IPS-NIHi7 (cell line): Measurements from ENCODE around the gene ERFL.

ENCODE experiments used
- DNase-seq: peaks from one replicate; pipeline ENCODE4 v3.0.0; 2012; ENCODE audit warnings: mixed read lengths; ENCODE audit errors: extremely low spot score

The ERFL gene

GRCh38 chr19:41928221-41928683 is at the start of gene ERFL:
Gene ERFL, minus strand, starts transcription at chr19:41928449. Its CDS starts 15,530 bp downstream, at chr19:41912919.
- no peak for DNase-seq

- no peak for DNase-seq
Measured at GRCh38 chr19:41977916-41978315, 49.7 kb upstream of the ERFL start.

- DNase-seq = no peak
Measured at GRCh38 chr19:41974652-41975051, 46.4 kb upstream of the ERFL start.

DNA sequence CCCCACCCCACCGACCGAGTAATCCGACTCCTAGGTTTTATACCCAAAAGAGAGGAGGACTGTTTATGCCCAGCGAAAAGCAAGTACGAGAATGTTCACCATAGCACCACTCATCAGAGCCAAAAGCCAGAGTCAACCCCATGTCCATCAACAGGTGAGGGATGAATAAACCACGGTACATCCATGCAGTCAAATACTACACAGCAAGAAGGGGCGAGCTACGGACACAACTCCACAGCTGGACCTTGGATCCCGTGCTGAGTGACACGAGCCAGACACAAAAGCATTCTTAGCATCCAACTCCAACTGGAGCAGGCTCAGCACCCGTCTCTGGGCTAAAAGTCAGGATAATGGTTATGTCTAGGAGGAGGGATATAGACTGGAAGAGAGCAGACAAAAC is 43.1 kb upstream of the ERFL start:
- DNase-seq = no peak

DNA sequence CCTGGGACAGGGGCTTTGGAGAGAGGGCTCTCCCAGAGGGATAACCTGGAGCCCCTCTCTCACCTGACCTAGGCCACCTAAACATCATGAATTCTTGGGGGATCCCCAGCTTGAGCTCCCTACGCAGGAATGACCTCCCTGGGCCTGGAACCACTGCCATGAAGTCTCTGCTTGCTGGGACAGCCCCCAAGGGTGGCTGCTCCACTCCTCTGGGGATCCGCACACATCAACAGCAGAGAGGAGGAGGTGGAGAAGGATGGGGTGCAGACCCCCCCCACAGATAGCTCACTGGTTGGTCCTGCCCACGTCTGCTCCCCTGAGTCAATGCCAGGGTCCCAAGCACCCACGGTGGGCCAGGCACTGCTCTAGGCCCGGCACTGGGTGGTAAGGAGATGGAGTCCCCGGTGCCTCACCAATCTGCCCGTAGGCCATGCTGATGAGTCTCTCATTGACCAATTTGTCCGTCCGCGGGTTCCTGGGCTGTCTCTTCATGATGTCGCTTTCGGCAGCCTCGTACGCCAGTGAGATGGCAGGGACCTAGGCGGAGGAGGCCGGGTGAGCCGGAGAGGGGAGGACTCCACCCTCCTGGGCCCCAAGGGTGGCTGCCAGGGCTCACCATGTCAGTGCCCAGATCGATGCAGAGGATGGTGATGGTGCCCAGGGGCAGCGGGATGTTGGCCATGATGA is 41.7 kb upstream of the ERFL start:
- DNase-seq = no peak

DNA sequence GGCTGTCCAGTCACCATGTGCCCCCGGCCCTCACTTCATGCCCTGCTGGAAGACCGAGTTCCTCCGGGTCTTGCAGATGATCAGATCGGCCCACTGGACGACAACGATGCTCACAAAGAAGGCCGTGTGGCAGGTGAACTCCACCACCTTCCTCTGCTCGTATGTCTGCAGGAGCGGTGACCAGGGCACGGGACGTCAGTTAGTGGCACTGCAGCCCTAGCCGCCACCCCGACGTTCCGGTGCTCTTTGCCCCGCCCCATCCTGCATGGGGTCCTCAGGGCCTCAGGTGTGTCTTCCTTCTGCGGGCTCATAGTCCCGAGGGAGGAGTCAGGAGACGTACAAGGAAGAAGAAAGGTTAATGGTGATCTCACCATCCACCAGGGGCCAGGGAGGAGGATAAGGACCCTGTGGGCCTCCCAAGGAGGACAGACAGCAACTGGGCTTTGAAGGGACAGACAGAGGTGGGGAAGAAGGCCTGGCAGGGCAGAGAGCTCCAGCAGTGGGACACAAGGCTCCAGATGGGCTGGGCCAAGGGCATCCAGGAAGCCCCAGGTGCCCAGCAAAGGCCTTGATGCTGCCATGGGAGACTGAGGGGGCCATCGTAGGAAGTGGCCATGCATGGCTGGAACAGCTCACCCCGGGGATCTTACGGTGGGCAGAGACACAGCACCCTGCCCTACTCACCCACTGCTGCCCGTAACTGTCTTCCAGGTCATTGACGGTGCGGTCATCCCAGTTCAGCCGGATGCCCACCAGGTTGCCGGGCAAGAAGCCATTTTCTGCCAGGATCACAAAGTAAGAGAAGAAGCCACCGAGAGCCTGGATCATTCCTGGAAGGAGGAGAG is 40.7 kb upstream of the ERFL start:
- DNase-seq = no peak

GRCh38 chr19:41967054-41967783 is 39.0 kb upstream of the ERFL start:
- DNase-seq = no peak

DNA sequence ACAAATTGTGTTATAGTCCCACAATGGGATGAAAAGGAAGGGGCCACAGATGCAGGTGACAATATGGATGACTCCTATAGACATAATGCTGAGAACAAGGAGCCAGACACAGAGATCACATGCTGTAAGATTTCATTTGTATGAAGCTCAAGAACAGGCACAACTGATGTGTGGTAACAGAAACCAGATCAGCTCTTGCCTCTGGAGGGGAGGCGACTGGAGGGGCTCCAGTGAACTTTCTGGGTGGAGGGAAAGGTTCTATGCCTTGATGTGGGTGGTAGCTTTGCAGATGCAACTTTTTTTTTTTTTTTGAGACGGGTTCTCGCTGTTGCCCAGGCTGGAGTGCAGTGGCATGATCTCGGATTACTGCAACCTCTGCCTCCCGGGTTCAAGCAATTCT is 36.9 kb upstream of the ERFL start:
- DNase-seq = no peak

DNA sequence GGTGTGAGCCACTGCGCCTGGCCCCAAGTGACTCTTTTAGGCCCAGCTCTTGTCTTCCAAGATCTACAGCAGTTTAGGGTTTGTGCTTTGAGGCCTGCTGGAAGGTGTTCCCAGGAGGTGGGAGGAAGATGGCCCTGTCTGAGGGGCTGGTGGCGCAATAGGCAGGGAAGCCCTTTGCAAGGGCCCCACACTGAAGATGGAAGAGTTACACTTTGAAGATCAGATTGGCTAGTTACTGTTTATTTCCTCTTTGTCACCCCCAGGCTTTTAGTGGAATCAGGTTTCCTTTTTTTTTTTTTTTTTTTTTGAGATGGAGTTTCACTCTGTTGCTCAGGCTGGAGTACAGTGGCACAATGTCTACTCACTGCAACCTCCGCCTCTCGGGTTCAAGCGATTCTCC is 32.7 kb upstream of the ERFL start:
- no peak for DNase-seq

- peak; percentile 96 for DNase-seq
Measured at GRCh38 chr19:41959056-41960053, 31.1 kb upstream of the ERFL start, which contains the start of gene RABAC1. Gene RABAC1, minus strand, starts transcription at chr19:41959321. Its CDS starts 29 bp downstream, at chr19:41959292.

DNA sequence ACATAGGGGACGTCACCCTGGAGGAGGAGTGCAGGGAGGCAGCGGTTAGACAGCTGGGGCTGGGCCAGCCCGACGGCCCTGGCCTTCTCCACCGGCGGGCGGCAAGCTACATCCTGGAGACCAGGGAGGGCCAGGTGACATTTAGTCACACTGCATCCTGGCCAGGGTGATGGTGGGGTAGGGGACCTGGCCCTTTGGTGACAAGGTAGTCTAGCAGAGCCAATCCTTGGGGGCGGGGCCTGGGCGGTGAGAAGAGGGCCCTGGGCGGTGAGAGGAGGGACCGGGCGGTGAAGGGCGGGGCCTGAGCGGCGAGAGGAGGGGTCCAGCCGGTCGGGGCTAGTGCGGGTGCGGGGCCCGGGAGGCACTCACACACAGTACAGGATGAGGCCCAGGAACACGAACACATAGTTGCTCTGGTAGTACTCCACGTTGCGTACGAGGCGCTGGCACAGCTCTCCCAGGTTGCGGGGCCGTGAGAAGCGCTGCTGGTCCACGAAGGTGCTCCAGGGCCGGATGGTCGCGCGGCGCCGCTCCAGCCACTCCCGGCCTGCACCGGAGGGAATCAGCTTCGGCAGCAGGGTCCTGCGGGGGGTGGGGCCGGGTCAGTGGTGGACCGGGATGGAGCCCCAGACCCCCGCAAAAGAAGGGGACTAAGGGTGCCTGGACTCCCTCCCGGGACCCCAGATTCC is 30.3 kb upstream of the ERFL start:
- peak; percentile 94 for DNase-seq

GRCh38 chr19:41957838-41958366 is 29.7 kb upstream of the ERFL start:
- DNase-seq = peak; percentile 93

DNA sequence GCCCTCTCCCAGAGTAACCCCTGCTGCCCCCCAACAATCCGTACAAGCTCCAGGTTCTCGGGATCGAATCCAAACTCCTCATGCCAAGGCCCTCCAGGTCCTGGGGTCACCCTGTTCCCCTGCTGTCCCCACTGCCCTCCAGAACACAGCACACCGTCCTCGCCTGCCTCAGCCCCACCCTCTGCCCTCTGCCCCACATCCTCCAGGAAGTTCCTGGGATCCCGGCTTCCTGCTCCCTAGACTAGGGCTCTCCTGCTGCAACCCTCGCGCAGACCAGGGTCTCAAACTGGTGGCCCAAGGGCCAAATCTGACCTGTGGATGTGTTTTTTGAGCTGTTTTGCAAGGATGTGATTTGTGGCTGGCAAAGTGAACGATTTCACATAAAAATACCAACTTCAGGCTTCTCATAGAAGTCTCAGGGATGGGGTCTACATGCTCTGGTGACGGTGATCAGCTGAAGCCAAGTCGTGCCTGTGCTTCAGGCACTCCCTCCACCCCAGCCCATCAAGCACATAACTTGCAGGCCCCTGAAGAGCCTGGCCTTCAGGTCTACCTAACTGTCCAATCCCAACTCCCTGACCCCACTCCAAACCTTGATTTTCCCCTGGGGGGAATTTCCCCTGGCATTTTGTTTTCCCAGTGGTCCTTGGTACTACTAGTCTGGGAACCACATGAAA is 29.1 kb upstream of the ERFL start:
- DNase-seq = no peak

DNA sequence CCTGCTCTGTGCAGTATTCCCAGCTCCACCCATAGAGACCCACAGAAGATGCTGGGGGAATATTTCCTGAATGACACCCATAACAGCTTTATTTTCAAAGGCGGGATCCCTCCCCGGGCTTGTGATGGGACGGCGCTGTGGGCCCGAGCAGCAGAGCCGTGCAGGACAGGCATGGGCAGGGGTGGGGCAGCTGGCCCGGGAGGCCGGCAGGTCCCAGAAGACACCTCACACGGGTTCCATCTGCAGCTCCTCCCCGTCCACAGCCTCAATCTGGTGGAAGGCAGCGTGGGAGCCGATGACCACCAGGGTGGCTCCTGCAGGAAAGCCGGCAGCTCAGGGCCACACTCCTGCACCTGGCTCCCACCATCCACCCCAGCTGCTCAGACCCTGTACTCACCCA is 28.4 kb upstream of the ERFL start:
- DNase-seq = no peak

DNA sequence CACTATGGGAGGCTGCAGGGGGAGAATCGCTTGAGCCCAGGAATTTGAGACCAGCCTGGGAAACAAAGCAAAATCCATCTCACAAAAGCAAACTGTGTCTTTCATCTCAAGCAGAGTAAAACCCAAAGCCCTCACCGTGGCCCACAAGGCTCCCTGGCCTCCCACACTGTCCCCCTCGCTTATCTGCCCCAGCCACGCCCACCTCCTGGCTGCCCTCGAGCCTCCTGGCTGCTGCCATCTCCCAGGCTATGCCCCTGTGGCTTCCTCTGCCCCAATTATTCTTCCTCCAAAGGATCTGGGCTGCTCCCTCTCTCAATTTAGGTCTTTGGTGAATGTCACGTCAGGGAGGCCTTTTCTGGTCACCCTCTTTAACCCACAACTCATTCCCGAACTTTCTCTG is 27.3 kb upstream of the ERFL start:
- DNase-seq = no peak

- peak; percentile 93 for DNase-seq
Measured at GRCh38 chr19:41951686-41952172, 23.5 kb upstream of the ERFL start.

- DNase-seq = no peak
Measured at GRCh38 chr19:41947091-41947490, 18.8 kb upstream of the ERFL start.

DNA sequence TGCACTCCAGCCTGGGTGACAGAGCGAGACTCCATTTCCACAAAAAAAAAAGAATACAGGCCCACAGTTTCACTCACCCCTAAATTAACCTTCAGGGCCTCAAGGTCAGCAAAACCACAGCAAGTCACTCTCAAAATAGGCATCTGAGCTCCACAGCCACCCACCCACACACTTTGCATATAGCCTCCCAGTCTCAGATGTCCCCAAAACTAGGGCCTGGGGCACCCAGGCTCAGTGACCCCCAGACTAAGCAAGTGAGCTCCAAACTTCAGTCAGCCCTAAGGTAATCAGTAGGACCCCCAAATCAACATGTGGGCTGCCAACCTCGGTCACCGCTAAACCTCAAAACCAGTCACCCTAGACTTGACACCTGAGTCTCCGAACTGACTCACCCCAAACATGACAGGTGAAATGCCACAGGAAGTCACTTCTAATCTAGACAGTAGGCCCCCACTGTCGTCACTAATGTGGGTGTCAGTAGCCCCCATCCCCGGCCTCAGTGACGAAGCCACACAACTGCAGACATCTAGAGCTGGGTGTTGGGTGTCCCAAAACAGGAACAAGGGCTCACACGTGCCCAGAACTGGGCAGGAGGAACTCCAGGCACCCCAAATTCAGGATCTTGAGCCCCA is 17.0 kb upstream of the ERFL start:
- no peak for DNase-seq

- DNase-seq = no peak
Measured at GRCh38 chr19:41944336-41944735, 16.1 kb upstream of the ERFL start.
